ENCODE measurements around the gene CDC42BPG.

CDC42BPG gene

GRCh38 chr11:64774144-64774543 is 70.3 kb downstream of the CDC42BPG start:
- H3K9me3 Mint-ChIP-seq, result no peaks in the 10 kb centered on the region
- DNase-seq (no peak), ATAC-seq (no peak)
- H3K4me3 Mint-ChIP-seq, result peak overlapping the region; percentile 8 to 87
- H3K27me3 Mint-ChIP-seq, result no peaks in the 10 kb centered on the region
- peak overlapping the region in 1 of 2 donors; percentile 49 for H3K27ac Mint-ChIP-seq
- peaks cover 81% of the 10 kb centered on the region for H3K4me1 Mint-ChIP-seq

All from stimulated activated naive CD8-positive, alpha-beta T cell treated with anti-CD3 and anti-CD28 coated beads, Interleukin-15, amount 100 ng/mL, for 72 hours (primary cell).